GM12801 (cell line): Measurements from ENCODE around the gene TPX2.

Source experiments
- TF ChIP-seq, protein P1 (sequence below): IDR thresholded peaks from one replicate; pipeline ENCODE4 v1.5.1; 2011; ENCODE audit warnings: control low read depth; ENCODE audit not compliant: insufficient read length; ENCODE audit errors: extremely low read depth

TPX2 gene

DNA sequence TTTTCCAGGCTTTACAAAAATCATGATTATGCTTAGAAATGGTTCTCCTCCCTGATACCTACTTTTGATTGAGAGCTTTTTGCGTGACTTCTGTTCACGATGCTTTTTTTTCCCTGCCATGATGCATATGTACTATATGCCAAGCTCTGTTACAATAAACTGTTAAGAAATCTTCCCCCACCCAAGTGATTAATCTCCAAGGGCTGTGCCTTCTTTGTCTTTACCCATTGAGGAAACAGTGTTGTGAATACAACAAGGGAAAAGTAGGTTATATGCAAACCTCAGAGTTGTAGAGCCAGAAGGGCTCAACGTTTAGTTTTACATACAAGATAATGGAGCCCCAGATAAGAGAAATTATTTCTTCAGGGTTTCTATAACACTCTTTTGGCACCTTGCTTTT lies 46.0 kb downstream of the TPX2 start:
- TF ChIP-seq, protein P1, sequence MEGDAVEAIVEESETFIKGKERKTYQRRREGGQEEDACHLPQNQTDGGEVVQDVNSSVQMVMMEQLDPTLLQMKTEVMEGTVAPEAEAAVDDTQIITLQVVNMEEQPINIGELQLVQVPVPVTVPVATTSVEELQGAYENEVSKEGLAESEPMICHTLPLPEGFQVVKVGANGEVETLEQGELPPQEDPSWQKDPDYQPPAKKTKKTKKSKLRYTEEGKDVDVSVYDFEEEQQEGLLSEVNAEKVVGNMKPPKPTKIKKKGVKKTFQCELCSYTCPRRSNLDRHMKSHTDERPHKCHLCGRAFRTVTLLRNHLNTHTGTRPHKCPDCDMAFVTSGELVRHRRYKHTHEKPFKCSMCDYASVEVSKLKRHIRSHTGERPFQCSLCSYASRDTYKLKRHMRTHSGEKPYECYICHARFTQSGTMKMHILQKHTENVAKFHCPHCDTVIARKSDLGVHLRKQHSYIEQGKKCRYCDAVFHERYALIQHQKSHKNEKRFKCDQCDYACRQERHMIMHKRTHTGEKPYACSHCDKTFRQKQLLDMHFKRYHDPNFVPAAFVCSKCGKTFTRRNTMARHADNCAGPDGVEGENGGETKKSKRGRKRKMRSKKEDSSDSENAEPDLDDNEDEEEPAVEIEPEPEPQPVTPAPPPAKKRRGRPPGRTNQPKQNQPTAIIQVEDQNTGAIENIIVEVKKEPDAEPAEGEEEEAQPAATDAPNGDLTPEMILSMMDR: no peak

- TF ChIP-seq, protein P1: no peak
Observed at GRCh38 chr20:31788578-31788977, 49.5 kb downstream of the TPX2 start.

GRCh38 chr20:31790401-31790800 lies 51.3 kb downstream of the TPX2 start:
- TF ChIP-seq, protein P1: no peak

GRCh38 chr20:31797364-31797763 lies 58.3 kb downstream of the TPX2 start:
- TF ChIP-seq, protein P1: no peak

DNA sequence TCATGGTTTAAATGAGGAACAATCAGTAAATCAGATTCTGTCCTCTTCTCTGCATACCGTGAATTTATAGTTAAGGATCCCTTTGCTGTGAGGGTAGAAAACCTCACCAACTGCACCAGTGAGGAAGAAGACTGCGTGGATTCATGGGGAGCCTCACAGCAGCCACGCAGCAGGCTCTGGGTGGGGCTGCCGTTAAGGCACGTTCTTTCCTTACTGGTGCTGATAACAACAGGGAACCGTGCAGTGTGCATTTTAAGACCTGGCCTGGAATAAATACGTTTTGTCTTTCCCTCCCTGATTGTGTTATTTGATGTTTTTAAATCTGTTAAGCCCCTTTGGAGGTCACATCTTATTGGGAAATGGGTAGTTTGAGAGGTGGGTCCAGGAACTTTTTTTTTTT lies 62.4 kb downstream of the TPX2 start:
- TF ChIP-seq, protein P1: no peak

GRCh38 chr20:31803552-31804291 lies 64.6 kb downstream of the TPX2 start:
- TF ChIP-seq, protein P1: no peak

GRCh38 chr20:31806564-31807355 lies 67.7 kb downstream of the TPX2 start:
- TF ChIP-seq, protein P1: no peak
